ENCODE results near the gene REL.

Gene REL

GRCh38 chr2:60868589-60869273 is 12.6 kb upstream of the REL start:
- Histone ChIP-seq H3K4me1 (ENCODE audit: control insufficient read depth, low read depth, low read length) (no peaks in the 10 kb centered on the region), H3K4ac (ENCODE audit: low read depth, low read length) (no peak overlapping the region), H3K79me1 (ENCODE audit: low read length) (no peaks in the 10 kb centered on the region), H3K23ac (ENCODE audit: low read length) (no peak overlapping the region), H3K18ac (ENCODE audit: low read length) (no peak overlapping the region), H3K79me2 (ENCODE audit: control insufficient read depth, insufficient read depth, low read length) (no peaks in the 10 kb centered on the region), H3K4me2 (ENCODE audit: low read length) (no peak overlapping the region), H2AK5ac (ENCODE audit: low read length) (no peak overlapping the region), H3K4me3 (ENCODE audit: low read length) (no peak overlapping the region), H4K8ac (ENCODE audit: low read depth, low read length) (no peak overlapping the region), H3K56ac (ENCODE audit: low read length) (no peak overlapping the region), H3K27ac (ENCODE audit: low read depth, low read length) (no peak overlapping the region), H4K5ac (ENCODE audit: low read length) (no peak overlapping the region), H2BK15ac (replicated peaks; ENCODE audit: low read depth) (no peak overlapping the region), H2BK120ac (ENCODE audit: low read depth, low read length) (no peak overlapping the region), H3K27me3 (ENCODE audit: insufficient read depth, low read length, poor library complexity) (no peaks in the 10 kb centered on the region), H2BK5ac (ENCODE audit: low read length) (no peak overlapping the region), H3K9ac (ENCODE audit: low read length) (no peak overlapping the region), H3K36me3 (ENCODE audit: control insufficient read depth, insufficient read depth, low read length) (no peaks in the 10 kb centered on the region)
- no peak for DNase-seq
- WGBS (ENCODE audit: extremely low coverage, insufficient coverage, low lambda C conversion rate) = no CpG with 5 or more reads among the region's 6 CpGs

- H3K4ac ChIP-seq (ENCODE audit: low read depth, low read length) = no peak overlapping the region
- no CpG with 5 or more reads among the region's 3 CpGs for WGBS (ENCODE audit: extremely low coverage, insufficient coverage, low lambda C conversion rate)
- no peak overlapping the region for H2BK15ac ChIP-seq (replicated peaks; ENCODE audit: low read depth)
- H2BK5ac ChIP-seq (ENCODE audit: low read length) = no peak overlapping the region
- H3K27ac ChIP-seq (ENCODE audit: low read depth, low read length) = no peak overlapping the region
- H3K4me3 ChIP-seq (ENCODE audit: low read length) = no peak overlapping the region
- H3K18ac ChIP-seq (ENCODE audit: low read length) = no peak overlapping the region
- H3K27me3 ChIP-seq (ENCODE audit: insufficient read depth, low read length, poor library complexity) = no peaks in the 10 kb centered on the region
- no peak overlapping the region for H3K9ac ChIP-seq (ENCODE audit: low read length)
- no peak overlapping the region for H2AK5ac ChIP-seq (ENCODE audit: low read length)
- no peaks in the 10 kb centered on the region for H3K79me2 ChIP-seq (ENCODE audit: control insufficient read depth, insufficient read depth, low read length)
- no peaks in the 10 kb centered on the region for H3K36me3 ChIP-seq (ENCODE audit: control insufficient read depth, insufficient read depth, low read length)
- DNase-seq = no peak
- no peak overlapping the region for H4K5ac ChIP-seq (ENCODE audit: low read length)
- H4K8ac ChIP-seq (ENCODE audit: low read depth, low read length) = no peak overlapping the region
- H2BK120ac ChIP-seq (ENCODE audit: low read depth, low read length) = no peak overlapping the region
- no peak overlapping the region for H3K23ac ChIP-seq (ENCODE audit: low read length)
- no peak overlapping the region for H3K4me2 ChIP-seq (ENCODE audit: low read length)
- no peaks in the 10 kb centered on the region for H3K4me1 ChIP-seq (ENCODE audit: control insufficient read depth, low read depth, low read length)
- H3K79me1 ChIP-seq (ENCODE audit: low read length) = no peaks in the 10 kb centered on the region
- H3K56ac ChIP-seq (ENCODE audit: low read length) = no peak overlapping the region
Observed at GRCh38 chr2:60872510-60872928, 8.9 kb upstream of the REL start.

GRCh38 chr2:60873381-60873780 is 8.0 kb upstream of the REL start:
- H3K36me3 ChIP-seq (ENCODE audit: control insufficient read depth, insufficient read depth, low read length) = no peaks in the 10 kb centered on the region
- no peak overlapping the region for H4K8ac ChIP-seq (ENCODE audit: low read depth, low read length)
- H2BK15ac ChIP-seq (replicated peaks; ENCODE audit: low read depth) = no peak overlapping the region
- H3K18ac ChIP-seq (ENCODE audit: low read length) = no peak overlapping the region
- no CpG with 5 or more reads among the region's 3 CpGs for WGBS (ENCODE audit: extremely low coverage, insufficient coverage, low lambda C conversion rate)
- no peaks in the 10 kb centered on the region for H3K4me1 ChIP-seq (ENCODE audit: control insufficient read depth, low read depth, low read length)
- no peaks in the 10 kb centered on the region for H3K79me2 ChIP-seq (ENCODE audit: control insufficient read depth, insufficient read depth, low read length)
- no peak overlapping the region for H2AK5ac ChIP-seq (ENCODE audit: low read length)
- no peak overlapping the region for H2BK120ac ChIP-seq (ENCODE audit: low read depth, low read length)
- DNase-seq = no peak
- H3K9ac ChIP-seq (ENCODE audit: low read length) = no peak overlapping the region
- H3K4me2 ChIP-seq (ENCODE audit: low read length) = no peak overlapping the region
- no peaks in the 10 kb centered on the region for H3K79me1 ChIP-seq (ENCODE audit: low read length)
- H3K56ac ChIP-seq (ENCODE audit: low read length) = no peak overlapping the region
- no peak overlapping the region for H3K4ac ChIP-seq (ENCODE audit: low read depth, low read length)
- H3K4me3 ChIP-seq (ENCODE audit: low read length) = no peak overlapping the region
- no peak overlapping the region for H2BK5ac ChIP-seq (ENCODE audit: low read length)
- no peak overlapping the region for H3K27ac ChIP-seq (ENCODE audit: low read depth, low read length)
- no peaks in the 10 kb centered on the region for H3K27me3 ChIP-seq (ENCODE audit: insufficient read depth, low read length, poor library complexity)
- H4K5ac ChIP-seq (ENCODE audit: low read length) = no peak overlapping the region
- H3K23ac ChIP-seq (ENCODE audit: low read length) = no peak overlapping the region

- Histone ChIP-seq H2BK15ac (replicated peaks; ENCODE audit: low read depth) (no peak overlapping the region), H3K4me3 (ENCODE audit: low read length) (no peak overlapping the region), H2BK120ac (ENCODE audit: low read depth, low read length) (no peak overlapping the region), H4K5ac (ENCODE audit: low read length) (no peak overlapping the region), H3K56ac (ENCODE audit: low read length) (no peak overlapping the region), H3K4ac (ENCODE audit: low read depth, low read length) (no peak overlapping the region), H3K79me1 (ENCODE audit: low read length) (no peaks in the 10 kb centered on the region), H3K27ac (ENCODE audit: low read depth, low read length) (no peak overlapping the region), H3K27me3 (ENCODE audit: insufficient read depth, low read length, poor library complexity) (no peaks in the 10 kb centered on the region), H3K36me3 (ENCODE audit: control insufficient read depth, insufficient read depth, low read length) (no peaks in the 10 kb centered on the region), H2BK5ac (ENCODE audit: low read length) (no peak overlapping the region), H4K8ac (ENCODE audit: low read depth, low read length) (no peak overlapping the region), H3K79me2 (ENCODE audit: control insufficient read depth, insufficient read depth, low read length) (no peaks in the 10 kb centered on the region), H3K18ac (ENCODE audit: low read length) (no peak overlapping the region), H3K4me1 (ENCODE audit: control insufficient read depth, low read depth, low read length) (no peaks in the 10 kb centered on the region), H3K4me2 (ENCODE audit: low read length) (no peak overlapping the region), H2AK5ac (ENCODE audit: low read length) (no peak overlapping the region), H3K9ac (ENCODE audit: low read length) (no peak overlapping the region), H3K23ac (ENCODE audit: low read length) (no peak overlapping the region)
- DNase-seq = no peak
Observed at GRCh38 chr2:60875520-60875919, 5.9 kb upstream of the REL start.

- Histone ChIP-seq H3K79me2 (ENCODE audit: control insufficient read depth, insufficient read depth, low read length) (no peaks in the 10 kb centered on the region), H4K8ac (ENCODE audit: low read depth, low read length) (no peak overlapping the region), H3K56ac (ENCODE audit: low read length) (peak overlapping the region; percentile 94), H4K5ac (ENCODE audit: low read length) (no peak overlapping the region), H2BK120ac (ENCODE audit: low read depth, low read length) (no peak overlapping the region), H3K27me3 (ENCODE audit: insufficient read depth, low read length, poor library complexity) (no peaks in the 10 kb centered on the region), H2BK15ac (replicated peaks; ENCODE audit: low read depth) (no peak overlapping the region), H3K36me3 (ENCODE audit: control insufficient read depth, insufficient read depth, low read length) (no peaks in the 10 kb centered on the region), H2BK5ac (ENCODE audit: low read length) (no peak overlapping the region), H3K23ac (ENCODE audit: low read length) (no peak overlapping the region), H2AK5ac (ENCODE audit: low read length) (no peak overlapping the region), H3K27ac (ENCODE audit: low read depth, low read length) (peak overlapping the region; percentile 76), H3K9ac (ENCODE audit: low read length) (peak overlapping the region; percentile 83), H3K4me1 (ENCODE audit: control insufficient read depth, low read depth, low read length) (no peaks in the 10 kb centered on the region), H3K18ac (ENCODE audit: low read length) (peak overlapping the region; percentile 98), H3K4me3 (ENCODE audit: low read length) (peak overlapping the region; percentile 69), H3K79me1 (ENCODE audit: low read length) (no peaks in the 10 kb centered on the region), H3K4ac (ENCODE audit: low read depth, low read length) (no peak overlapping the region), H3K4me2 (ENCODE audit: low read length) (peak overlapping the region; percentile 87)
- no CpG with 5 or more reads among the region's 18 CpGs for WGBS (ENCODE audit: extremely low coverage, insufficient coverage, low lambda C conversion rate)
- no peak for DNase-seq
Observed at GRCh38 chr2:60880643-60881046, 729 bp upstream of the REL start.

All from mesendoderm (in vitro differentiated cells).